ENCODE results near the gene IGFL1. TPM values are rescaled to one million over a fixed set of nuclear protein-coding genes. Genes with fewer than 3 reads are reported as not detected.

The IGFL1 gene
- total and polyA plus RNA-seq, 2 of the 8 experiments (the other 6 are each of a cell fraction or from before 2014, with no cell fraction given): not detected

- Histone ChIP-seq H4K20me1 (replicated peaks in 1 of 2; ENCODE audit: control insufficient read depth in 1 of 2, insufficient read depth in 2 of 2, low read length in 2 of 2) (peaks cover 0 to 3% of the 10 kb centered on the region in 2 experiments), H2BK5ac (ENCODE audit: low read depth, low read length) (no peak overlapping the region), H2AK5ac (ENCODE audit: low read depth, low read length) (no peak overlapping the region), H3K18ac (ENCODE audit: extremely low read depth, low read length) (no peak overlapping the region), H3K79me2 (ENCODE audit: control insufficient read depth in 1 of 2, insufficient read depth in 2 of 2, low read length in 2 of 2) (no peaks in the 10 kb centered on the region), H2BK20ac (ENCODE audit: low read length) (no peak overlapping the region), H2AFZ (ENCODE audit: low read length) (no peak overlapping the region), H4K91ac (replicated peaks; ENCODE audit: insufficient read length, low read length) (no peak overlapping the region), H3K79me1 (ENCODE audit: low read depth, low read length) (no peaks in the 10 kb centered on the region), H3K27me3 (replicated peaks in 1 of 4; ENCODE audit: control insufficient read depth in 3 of 4, extremely low read depth in 1 of 4, insufficient read depth in 3 of 4, low read length in 3 of 4) (peaks cover 0 to 2% (median 0%) of the 10 kb centered on the region in 4 experiments; a peak in 1 of 7 replicates), H2BK120ac (replicated peaks; ENCODE audit: low read depth, low read length) (no peak overlapping the region), H3K9me3 (ENCODE audit: insufficient read depth in 2 of 2, low read depth in 1 of 2, low read length in 1 of 2) (no peaks in the 10 kb centered on the region), H3K4me1 (replicated peaks in 1 of 4; ENCODE audit: control insufficient read depth in 3 of 4, insufficient read depth in 4 of 4, low read length in 3 of 4) (no peaks in the 10 kb centered on the region), H4K8ac (ENCODE audit: extremely low read depth, insufficient read depth, low read length) (no peak overlapping the region), H2BK12ac (ENCODE audit: low read depth, low read length) (no peak overlapping the region), H3K14ac (ENCODE audit: insufficient read length) (no peak overlapping the region), H3K23ac (ENCODE audit: insufficient read length) (no peak overlapping the region), H4K5ac (ENCODE audit: insufficient read length, low read depth, low read length) (no peak overlapping the region), H3K27ac (ENCODE audit: low read depth, low read length) (no peak overlapping the region), H3K4me3 (ENCODE audit: extremely low read depth in 1 of 4, insufficient read depth in 2 of 4, low read depth in 3 of 4, low read length in 4 of 4) (no peak overlapping the region), H3K23me2 (ENCODE audit: low read depth, low read length) (no peaks in the 10 kb centered on the region), H3K56ac (replicated peaks; ENCODE audit: insufficient read length, low read depth, low read length) (no peak overlapping the region), H3K9ac (replicated peaks in 1 of 4; ENCODE audit: extremely low read depth in 1 of 4, low read depth in 3 of 4, low read length in 3 of 4) (no peak overlapping the region), H3K36me3 (ENCODE audit: control insufficient read depth in 2 of 4, insufficient read depth in 4 of 4, low read length in 3 of 4) (no peaks in the 10 kb centered on the region), H3K4ac (replicated peaks; ENCODE audit: insufficient read length, low read depth, low read length) (no peak overlapping the region), H3K4me2 (ENCODE audit: insufficient read depth in 1 of 2, low read depth in 2 of 2, low read length in 2 of 2) (no peak overlapping the region), H2BK15ac (ENCODE audit: low read length) (no peak overlapping the region)
- CTCF ChIA-PET (ENCODE audit: partially characterized antibody): interaction anchor here (1.0 kb wide), 1 partner anchor 43 kb away, joined by 3 read pairs; no protein-coding TSS in a partner anchor
- POLR2A ChIA-PET (ENCODE audit: partially characterized antibody): no interaction called here
- FAIRE-seq (no peak), DNase-seq (ENCODE audit: low read depth in 1 of 2, low spot score in 2 of 2) (no peak)
- 86% methylated on average over 2 of the region's 2 CpGs; no CpG with 5 or more reads in 1 of the 2 experiments for WGBS, 2 experiments (ENCODE audit: extremely low coverage in 1 of 2, insufficient coverage in 1 of 2, insufficient read length in 1 of 2, insufficient replicate concordance in 2 of 2, low coverage in 1 of 2, low lambda C conversion rate in 2 of 2, missing lambda C conversion rate in 1 of 2)
- TF ChIP-seq BCL11A (IDR thresholded peaks at IDR 0.05; ENCODE audit: low read depth in 2 of 2, low read length in 2 of 2) (no peak), RXRA (IDR thresholded peaks at IDR 0.05; ENCODE audit: insufficient read depth, low read depth, low read length) (no peak), TEAD4 (IDR thresholded peaks at IDR 0.05; ENCODE audit: low read depth, low read length) (no peak), HDAC6 (IDR thresholded peaks at IDR 0.05; ENCODE audit: low read depth, low read length) (no peak), CEBPB (IDR thresholded peaks at IDR 0.05; ENCODE audit: low read depth, low read length) (no peak), EGR1 (IDR thresholded peaks at IDR 0.05; ENCODE audit: borderline replicate concordance, low read depth, low read length) (no peak), RNF2 (IDR thresholded peaks at IDR 0.05; ENCODE audit: borderline replicate concordance, low read depth, low read length, missing control alignments, poor library complexity, severe bottlenecking) (no peak), GTF2F1 (IDR thresholded peaks at IDR 0.05; ENCODE audit: borderline replicate concordance, low read depth, low read length) (no peak), KDM5A (IDR thresholded peaks at IDR 0.05; ENCODE audit: low read length) (no peak), POU5F1 (IDR thresholded peaks at IDR 0.05; ENCODE audit: low read depth, low read length) (no peak), TAF7 (optimal IDR thresholded peaks at IDR 0.05; ENCODE audit: borderline replicate concordance, low read depth, low read length) (no peak), SP2 (IDR thresholded peaks at IDR 0.05; ENCODE audit: low read length) (no peak), NRF1 (IDR thresholded peaks at IDR 0.05; ENCODE audit: low read depth, low read length) (no peak), POLR2A (IDR thresholded peaks at IDR 0.05; ENCODE audit: control extremely low read depth in 1 of 2, low read depth in 2 of 2, low read length in 2 of 2) (no peak), EZH2 (IDR thresholded peaks at IDR 0.05; ENCODE audit: low read depth, low read length, severe bottlenecking) (no peak), TAF1 (IDR thresholded peaks at IDR 0.05; ENCODE audit: low read depth, low read length) (no peak)
These were observed 8.4 kb upstream of the IGFL1 start for GRCh38 chr19:46221152-46221551.

All from H1 (cell line).